CD4-positive, alpha-beta T cell treated with Interleukin-4 for 1 hour (primary cell): ENCODE results near the gene PEF1.

ENCODE experiments used
- DNase-seq, 2 donors: peaks; one replicate each; pipeline ENCODE4 v3.0.0-alpha.2; 2020 to 2022

Gene PEF1

DNA sequence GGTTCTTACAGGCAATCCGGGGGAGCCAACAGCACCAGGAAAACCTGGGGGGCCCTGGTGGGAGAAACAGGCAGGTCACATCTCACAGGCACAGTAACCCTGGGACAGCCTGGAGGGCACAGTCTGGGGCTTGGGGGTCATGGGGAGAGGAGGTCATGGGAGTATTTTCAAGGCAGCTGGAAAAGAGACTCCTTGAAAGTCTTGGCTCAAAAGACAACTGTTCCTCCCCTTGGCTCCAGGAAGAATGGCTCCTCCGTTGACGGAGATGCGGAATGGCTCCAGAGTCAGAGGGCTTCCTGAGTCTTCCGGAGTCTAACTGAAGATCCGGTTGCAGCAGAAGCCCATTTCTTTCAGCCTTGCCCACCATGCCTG, 25.9 kb upstream of the PEF1 start:
- no peak for DNase-seq

DNA sequence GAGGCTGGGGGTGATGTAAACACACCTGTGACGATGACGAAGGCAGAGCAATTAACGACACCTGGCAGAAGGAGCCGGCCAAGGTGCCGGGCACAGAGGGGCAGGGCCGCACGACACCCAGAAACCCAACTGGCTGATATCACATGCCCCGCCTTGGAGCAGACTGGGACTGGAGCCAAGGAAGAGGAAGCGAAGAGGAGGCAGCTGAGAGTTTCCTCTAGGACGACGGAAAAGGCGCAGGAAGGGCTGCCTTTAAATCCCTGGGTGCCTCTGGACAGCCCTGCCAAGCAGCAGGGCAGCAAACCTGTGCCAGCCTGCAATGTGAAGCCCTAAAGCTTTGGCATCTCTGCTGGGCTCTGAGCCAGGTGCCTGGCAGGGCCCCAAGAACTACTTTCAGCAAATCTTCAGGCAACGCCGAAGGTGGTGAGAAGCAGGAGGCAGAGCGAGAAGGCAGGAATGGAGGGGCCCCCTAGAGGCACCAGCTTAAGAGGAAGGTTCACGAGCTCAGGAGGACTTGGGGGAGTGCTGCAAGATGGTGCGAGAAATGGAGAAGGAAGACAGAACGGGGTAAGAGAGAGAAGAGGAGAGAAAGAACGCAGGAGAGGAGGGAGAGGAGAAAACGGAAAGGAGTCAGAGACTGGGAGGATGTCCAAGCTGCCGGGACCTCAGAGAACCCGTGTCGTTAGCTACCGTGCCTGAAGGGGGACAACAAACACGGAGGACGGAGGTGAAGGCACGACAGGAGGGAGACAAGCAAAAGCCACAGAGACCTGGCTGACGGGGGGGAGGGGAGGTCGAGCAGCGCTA, 25.3 kb upstream of the PEF1 start:
- DNase-seq: peak; percentile 14 to 18

DNA sequence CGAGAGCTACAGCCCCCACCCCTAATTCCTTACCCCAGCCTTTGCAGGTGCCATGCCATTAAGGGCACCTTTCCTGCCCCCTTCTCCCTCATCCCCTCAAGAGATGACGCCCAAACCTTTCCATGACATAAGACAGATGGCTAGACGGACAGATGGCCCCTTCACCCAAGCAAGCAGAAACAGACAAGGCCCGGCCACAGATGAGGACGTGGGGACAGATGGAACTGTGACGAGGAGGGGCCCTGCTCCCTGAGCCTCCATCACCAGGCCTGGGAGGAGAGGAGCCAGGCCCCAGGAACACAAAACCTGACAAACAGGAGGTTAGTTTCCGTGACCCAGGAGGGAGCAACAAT, 24.7 kb upstream of the PEF1 start:
- no peak for DNase-seq

DNA sequence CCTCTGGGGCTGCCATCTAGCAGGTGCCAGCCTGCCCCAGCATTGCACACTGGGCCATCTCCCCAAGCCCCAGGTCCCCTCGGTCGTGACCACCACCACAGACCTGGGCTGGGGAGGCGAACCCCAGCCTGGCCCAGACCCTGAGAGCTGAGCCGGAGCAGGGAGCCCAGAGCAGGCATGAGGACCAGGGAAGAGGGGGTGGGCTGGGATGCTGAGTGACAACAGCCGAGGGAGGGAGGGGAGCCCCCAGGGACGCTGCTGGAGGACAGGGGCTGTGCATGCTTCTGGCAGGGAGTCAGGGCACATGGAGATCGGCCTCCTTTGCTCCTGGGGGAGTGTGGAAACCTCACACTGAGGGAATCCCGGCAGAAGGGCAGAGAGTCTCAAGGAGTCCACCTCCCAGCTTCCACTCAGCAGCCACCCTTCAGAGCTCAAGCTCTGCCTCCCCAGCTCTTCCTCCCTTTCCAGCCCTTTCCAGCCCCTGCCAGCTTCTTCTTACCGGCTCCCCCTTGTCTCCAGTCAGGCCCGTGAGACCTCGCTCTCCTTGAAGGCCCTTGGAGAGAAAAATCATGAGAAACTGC, 23.7 kb upstream of the PEF1 start:
- DNase-seq: no peak

DNA sequence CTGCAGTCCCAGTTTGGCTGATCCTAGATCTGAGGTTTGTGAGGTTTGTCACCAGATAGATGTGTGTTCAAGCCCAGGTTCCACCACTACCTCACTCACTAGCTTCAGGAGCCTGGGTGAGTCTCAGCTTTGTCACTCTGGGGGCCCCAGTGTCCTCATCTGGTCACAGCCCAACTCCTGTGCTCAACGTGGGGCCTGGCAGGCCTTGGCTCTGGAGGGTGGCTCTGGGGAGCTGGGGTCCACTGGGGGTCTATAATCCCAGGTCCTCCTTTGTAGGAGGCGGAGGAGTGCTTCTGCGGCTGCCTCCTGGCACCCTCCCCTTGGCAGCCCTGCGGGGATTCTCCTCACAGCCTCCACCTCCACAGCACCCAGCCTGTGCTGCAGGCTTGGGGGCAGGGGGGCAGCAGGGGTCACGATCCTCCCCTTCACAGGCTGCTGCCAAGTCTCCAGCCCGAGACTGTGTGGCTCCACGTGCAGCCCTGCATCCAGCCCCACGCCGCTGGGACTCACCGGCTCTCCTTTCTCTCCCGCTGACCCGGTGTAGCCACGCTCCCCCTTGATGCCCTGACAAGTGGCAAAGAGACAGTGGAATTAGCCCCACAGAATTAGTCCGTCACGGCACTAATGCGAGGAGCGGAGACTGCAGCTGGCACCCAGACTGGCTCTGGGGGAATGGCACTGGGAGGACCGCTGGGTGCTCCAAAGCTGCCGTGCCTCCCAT, 22.5 kb upstream of the PEF1 start:
- DNase-seq: no peak

DNA sequence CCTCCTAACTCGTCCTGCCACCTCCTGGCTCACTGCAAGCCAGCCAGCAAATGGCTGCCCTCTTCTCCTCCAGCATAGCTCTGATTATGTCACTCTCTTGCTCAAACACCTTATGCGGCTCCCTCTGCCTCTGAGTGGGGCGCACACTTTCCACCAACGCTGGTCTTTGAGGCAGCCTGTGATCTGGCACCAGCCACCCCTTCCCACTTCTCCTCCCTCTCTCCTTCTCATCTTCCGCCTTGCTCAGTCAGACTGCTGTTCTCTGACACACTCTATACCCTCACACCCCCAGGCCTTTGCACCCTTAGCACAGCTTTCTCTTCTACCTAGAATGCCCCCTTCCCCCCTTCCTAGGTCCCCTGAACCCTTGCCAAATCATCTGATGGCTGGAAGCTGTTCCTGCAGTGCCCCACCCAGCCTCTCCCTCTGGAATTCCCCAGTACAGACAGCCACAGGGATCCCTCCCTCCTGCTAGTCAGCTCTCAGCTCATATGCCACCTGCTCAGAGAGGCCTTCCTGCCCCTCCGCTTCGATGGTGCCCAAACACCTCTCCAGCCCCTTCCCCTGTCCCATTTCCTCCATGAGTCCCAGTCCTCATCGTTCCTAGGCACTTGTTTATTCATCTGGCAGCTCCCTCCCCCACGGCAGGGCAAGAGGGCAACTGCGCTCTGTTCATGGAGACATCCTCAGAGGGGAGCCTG, 21.7 kb upstream of the PEF1 start:
- no peak for DNase-seq

DNA sequence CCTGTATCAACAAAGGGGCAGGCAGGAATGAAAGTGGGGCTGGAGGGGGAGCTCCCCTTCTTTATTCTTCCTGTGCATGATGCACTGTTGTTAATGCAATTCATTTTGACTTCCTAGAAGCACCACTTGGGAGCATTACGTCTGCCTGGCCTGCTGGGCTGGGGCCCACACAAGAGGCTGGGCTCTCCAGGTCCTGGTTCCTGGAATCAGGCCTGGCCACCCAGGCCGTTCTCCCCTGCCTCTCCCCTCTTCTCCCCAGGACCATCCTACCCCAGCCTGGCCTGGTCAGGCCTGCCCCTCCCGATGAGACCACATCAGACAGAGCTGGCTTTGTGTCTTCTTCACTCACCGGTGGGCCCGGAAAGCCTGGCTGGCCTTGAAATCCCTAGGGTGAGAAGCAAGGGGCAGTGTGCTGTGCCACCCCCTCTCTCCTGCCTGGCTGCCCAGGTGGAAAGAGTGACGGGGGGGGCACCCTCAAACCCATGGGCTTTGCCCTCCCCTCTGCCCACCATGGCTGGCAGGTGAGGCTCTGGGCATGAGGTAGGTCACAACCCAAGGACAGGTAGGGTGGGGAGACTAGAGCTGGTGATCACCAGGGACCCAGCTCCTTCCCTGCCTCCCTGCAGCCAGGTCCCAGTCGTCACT, 20.7 kb upstream of the PEF1 start:
- DNase-seq: no peak

DNA sequence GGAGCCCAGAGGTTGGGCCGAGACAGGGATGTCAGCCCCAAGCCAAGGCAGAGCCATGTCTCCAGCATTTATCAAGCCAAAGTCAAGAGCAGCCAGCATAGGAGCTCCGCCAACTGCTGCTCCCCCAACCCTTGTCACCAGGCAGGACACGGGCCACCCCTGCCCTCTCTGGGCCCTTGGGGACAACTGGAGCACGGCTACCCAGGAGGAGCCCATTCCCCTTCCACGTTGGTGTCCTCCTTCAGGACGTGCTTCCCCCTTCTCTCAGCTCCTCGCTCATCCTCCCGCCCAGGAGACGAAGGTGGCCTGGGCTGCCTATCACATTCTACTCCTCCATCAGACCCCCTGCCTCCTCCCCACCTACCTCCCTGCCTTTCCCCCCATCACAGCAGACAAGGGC, 19.9 kb upstream of the PEF1 start:
- DNase-seq: no peak

DNA sequence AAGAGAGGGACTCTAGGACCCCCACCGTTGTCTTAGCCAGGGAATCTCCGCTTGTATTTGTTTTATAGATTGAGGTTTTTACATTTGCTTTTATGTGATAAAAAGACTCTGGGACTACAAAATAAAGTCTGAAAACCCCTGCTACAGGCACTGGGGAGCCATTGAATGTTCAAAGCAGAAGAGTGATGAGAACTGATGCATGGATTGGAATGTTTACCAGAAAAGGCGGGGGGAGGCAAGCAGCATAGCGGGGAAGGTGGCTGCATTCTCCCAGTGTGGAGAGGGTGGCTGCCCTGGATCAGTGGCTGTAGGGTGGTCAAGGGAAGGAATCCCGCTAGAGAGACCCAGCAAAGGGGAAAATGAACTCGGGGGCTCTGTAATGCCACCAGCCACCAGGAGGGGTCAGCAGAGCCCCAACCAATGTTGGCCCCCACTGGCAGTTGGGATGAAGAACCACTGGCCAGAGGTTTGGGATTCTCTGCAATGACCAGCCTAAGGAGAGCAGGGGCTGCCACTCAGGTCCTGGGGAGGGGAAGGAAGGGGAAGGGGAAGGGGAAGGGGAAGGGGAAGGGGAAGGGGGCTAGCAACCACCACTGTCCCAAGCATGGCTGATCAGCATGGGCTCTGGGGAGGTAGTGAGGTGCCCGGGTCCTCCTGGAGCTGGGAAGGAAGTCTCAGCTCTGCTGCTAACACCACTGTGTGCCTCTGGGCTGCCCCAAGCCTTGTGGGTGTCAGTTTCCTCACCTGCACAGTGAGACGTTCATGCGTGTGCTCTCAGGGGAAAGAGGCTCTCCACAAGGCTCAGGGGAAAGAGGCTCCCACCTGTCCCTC, 19.2 kb upstream of the PEF1 start:
- peak; percentile 49 to 59 for DNase-seq

DNA sequence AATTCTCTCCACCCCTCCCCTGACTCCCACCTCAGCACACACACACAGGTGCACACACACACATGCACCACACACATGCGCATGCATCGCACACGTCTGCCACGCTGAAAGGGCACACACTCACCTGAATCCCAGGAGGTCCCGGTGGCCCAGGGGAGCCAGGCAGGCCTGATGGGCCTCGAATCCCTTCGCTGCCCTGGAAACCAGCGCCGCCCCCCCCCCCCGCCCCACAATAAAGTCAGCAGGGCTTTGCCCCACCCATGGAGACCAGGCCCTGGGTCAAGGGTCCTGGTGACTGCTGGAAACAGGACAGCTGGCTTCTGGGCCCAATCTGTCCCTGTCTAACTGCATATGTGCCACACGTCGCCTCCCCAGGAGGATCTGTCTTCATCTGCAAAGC, 17.8 kb upstream of the PEF1 start:
- DNase-seq: no peak

DNA sequence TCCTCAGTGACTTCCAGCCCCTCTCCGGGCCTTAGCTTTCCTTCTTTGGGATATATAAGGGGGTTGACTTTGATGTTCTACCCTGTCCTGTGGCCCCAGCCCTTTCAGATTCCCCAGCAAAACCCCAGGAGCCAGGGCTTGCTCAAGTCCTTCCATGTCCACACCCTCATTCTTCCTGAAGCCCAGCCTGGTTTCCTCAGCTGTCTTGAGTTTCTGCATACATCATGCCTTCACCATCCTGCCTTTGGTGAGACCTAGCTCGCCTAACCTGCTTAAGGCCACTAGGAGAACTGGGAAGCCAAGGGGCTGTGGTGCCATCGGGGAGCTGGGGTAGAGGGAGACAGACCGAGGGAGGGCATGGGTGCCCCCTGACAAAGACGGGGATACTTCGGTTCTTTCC, 17.2 kb upstream of the PEF1 start:
- no peak for DNase-seq

DNA sequence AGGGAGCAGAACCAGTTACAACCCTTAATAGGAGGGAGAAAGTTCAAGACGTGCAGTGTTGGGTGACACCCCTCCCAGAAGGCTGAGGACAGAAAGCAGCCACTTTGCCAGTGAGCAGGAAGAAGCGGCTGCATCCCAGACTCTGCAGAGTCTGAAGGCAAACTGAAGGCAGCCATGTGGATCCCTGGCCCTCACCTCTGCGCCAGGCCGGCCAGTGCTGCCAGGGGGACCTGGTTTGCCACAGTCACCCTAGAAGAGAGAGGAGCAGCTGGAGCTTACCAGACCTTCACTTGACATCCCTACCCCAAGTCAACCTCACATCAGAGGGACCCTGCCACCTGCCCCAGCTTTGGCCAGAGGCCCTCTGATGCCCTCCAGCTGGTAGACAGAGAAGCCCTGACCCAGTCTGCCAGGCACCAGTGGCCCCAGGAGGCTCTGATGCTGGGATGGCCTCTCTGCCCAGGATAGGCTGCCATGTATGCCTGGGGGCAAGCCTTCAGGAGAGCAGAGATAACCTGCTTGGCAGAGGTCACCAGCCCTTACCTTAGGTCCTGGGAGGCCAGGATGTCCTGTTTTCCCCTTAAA, 16.3 kb upstream of the PEF1 start:
- DNase-seq: no peak

DNA sequence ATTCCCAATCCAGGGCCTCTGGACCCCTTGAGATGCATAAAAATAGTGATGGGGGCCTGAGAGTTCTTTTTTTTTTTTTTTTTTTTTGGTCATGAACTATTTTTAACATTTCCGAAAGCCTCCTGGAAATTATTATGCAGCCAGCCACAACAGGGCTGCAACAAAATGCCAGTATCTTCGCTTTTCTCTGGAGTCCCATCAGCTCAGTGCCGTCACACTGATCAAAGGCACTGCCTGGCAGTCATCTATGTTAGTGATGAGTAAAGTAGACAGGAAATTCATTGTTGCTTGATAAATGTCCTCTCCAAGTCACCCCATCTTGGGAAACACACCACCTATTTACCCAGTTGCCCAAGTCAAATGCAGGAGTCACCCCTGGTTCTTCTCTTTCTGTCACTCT, 15.2 kb upstream of the PEF1 start:
- DNase-seq: no peak

DNA sequence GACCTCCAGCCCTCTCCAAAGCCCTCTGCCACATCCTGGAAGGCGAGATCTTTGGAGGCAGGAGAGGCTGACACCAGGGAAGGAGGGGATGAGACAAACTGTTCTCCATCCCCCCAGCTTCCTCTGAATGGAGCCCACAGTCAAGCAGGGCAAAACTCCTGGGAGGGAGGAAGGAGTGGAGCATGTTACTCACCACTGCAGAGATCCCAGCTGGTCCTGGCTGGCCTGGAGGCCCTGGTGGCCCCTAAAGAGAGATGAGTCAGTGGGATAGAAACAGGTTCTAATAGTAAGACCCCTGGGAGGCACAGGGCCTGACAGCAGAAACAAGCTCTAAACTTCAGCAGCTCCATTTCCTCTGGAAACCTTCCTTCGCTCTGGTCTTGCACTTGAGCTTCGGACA, 14.0 kb upstream of the PEF1 start:
- DNase-seq: no peak

DNA sequence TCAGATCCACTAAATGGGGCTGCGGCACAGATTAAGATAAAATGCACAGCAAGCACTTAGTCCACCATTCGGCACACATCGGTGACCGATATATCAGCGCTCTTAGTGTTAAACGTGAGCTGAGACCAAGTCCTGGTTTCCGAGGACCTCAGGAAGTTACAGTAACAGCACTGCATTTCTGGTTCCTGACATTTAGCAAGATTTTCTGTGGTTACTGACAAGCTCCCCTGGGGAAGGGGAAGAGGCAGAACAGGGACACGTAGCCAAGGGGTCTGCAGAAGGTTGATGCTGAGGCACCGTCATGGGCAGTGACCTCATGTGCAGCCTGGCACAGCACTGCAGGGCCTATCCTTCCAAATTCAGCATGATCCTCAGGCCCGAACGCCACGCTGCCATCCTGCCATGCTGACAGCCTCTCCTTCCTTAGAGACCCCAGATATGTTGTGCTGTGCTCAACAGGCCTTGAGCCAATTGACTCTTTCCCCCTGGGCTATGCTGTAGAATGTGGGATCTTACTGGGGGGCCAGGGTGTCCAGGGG, 13.4 kb upstream of the PEF1 start:
- DNase-seq: no peak

DNA sequence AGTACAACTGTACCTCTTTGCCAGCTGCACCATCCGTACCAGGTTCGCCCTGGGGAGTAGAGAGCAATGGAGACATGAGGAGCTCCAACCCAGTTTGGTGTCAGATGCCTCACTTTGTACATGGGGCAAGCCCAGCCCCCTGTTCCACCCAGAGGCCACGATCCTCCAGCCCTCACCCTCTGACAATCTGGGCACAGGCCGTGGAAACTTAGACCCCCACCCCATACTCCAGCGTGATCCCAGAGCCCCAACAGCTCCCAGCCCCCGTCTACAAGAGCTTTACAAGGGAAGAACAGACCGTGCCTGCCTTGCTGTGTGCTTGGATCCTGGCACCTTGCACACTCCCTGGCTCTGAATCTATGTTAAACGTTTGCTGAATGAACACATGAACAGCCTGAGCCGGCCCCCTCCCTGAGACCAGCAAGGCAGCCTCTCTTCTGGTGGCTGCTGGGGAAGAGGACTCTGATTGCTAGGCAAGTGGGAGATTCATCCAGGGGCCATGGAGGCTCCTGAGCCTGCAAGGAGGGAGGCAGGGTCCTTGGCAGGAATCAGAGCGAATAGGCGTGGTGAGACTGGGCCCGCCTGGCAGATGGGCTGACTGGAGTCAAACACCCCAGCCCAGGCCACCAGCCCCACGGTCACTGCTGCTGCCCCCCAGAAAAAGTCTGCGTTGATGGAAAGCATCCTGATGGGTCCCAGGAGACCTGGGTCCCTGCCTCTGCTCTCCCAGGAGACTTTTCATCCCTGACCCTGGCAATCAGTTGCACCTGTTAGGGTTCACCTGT, 12.5 kb upstream of the PEF1 start:
- DNase-seq: no peak

DNA sequence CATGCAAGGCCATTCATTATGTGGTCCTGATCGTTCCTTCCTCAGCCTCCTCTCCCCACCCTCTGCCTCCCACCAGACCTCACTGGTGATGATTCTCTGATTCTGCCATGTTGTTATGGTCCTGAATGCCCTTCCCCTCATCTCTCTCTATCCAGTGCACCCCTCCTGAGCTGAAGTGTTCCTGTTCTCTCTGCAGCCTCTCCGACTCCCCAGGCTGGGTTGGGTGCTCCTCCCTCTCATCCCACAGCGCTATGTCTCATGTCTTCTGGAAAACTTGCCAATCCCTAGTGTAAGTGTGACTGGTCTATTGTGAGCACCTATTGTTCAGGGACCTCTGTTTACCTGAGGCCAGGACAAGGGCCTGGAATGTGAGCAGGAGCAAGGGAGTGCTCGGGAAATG, 11.1 kb upstream of the PEF1 start:
- DNase-seq: no peak

DNA sequence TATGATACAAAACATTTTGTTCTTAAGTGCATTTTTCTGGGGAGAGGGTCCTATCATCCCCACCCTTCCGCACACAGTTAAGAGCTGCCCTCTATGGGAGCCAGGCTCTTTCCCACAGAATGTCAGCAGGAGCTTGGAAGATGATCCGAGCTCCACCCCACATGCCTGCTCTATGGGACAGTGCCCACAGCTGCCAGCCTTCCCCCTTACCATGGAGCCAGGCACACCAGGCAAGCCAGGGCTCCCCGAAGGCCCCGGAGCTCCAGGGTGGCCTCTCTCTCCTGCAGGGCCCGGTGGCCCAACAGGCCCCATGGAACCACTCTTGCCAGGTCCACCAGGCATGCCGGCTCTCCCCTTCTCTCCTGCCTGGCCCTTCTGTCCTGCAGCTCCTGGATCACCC, 10.4 kb upstream of the PEF1 start:
- no peak for DNase-seq

DNA sequence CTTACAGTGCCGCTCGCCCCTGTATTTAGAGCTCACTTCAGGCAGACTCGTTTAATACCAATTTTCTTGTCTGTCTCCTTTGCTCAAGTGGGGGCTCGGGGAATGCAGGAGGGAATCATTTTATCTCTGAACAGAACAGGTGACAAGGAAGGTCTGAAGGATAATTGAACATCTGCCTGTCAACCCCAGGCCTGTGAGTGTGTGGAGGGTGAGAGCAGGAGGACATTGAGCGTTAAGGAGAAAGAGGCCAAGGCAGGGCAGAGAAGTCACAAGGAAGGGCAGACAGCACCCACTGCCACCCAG, 9.7 kb upstream of the PEF1 start:
- DNase-seq: no peak

DNA sequence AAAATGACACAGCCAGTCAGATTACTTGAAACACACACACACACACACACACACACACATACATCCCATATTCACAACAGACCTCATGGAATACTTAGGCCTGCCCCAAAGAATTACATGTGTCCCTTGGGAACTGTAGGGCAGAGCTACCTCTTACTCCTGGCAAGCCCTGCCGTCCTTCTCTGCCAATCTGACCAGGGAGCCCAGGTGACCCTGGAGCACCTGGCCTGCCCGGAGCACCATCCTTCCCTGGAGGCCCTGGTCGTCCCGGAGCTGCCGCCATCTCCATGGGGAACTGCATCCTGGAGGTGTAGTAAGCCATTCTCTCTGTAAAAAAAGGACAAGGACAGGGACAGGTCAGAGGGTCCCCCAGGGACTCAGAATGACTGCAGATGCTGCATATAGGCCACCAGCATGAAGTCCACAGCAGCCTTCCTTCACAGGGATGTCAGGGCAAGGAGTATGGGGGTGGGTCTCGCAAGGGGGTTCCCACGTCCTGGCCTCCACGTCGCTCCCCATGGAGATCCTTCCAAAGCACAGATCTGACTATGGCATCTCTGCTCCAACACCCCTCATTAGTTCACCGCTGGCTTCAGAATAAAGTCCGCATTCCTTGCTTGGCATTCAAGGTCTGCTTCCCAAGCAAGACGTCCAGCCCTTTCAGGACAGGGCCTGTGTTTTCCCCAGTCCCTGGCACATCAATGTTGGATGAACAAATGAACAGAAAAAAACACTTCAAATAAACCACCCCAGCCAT, 9.2 kb upstream of the PEF1 start:
- DNase-seq: no peak
